ENCODE results near the gene PRM3. TPM values are rescaled to one million over a fixed set of nuclear protein-coding genes. Genes with fewer than 3 reads are reported as not detected.
A peak's percentile ranks its signal among the peaks of the same experiment; 100 is the strongest.

PRM3 gene
- total and polyA plus RNA-seq, 2 donors (not counting 1 experiment from before 2014, with no cell fraction given) = not detected

- peak; percentile 88 for DNase-seq
- peaks cover 73 to 91% of the 10 kb centered on the region in 2 donors for H3K4me1 ChIP-seq (ENCODE audit: control insufficient read depth in 2 of 2, insufficient read depth in 2 of 2, low read length in 2 of 2)
- peak overlapping the region; percentile 73 for H3K4me2 ChIP-seq (replicated peaks; ENCODE audit: low read depth, low read length, poor library complexity, severe bottlenecking)
- H2AFZ ChIP-seq (ENCODE audit: insufficient read depth, low read depth, low read length, poor library complexity, severe bottlenecking) = no peak overlapping the region
- no peaks in the 10 kb centered on the region for H3K36me3 ChIP-seq (replicated peaks in 1 of 2; ENCODE audit: control extremely low read depth in 1 of 2, control insufficient read depth in 1 of 2, extremely low read depth in 1 of 2, insufficient read depth in 2 of 2, low read length in 1 of 2)
- H3K4me1 Mint-ChIP-seq = peaks cover 79% of the 10 kb centered on the region
- no peaks in the 10 kb centered on the region for H3K79me2 ChIP-seq (ENCODE audit: control insufficient read depth, insufficient read depth, low read length)
- H3K4me3 ChIP-seq (ENCODE audit: control extremely low read depth in 1 of 5, extremely low read depth in 1 of 5, insufficient read depth in 1 of 5, low read depth in 2 of 5, low read length in 4 of 5) = peak overlapping the region in 2 of 5 experiments; percentile 16 to 43
- H4K20me1 ChIP-seq (ENCODE audit: control insufficient read depth, insufficient read depth, low read length, poor library complexity, severe bottlenecking) = no peaks in the 10 kb centered on the region
- WGBS (ENCODE audit: insufficient coverage) = 67% methylated on average over 3 of the region's 10 CpGs
- H3K27ac Mint-ChIP-seq = peak overlapping the region; percentile 100
- TF ChIP-seq CTCF (IDR thresholded peaks at IDR 0.05) (no peak), EZH2 (IDR thresholded peaks at IDR 0.05; ENCODE audit: borderline replicate concordance, insufficient read depth, low read depth, low read length, poor library complexity, severe bottlenecking) (no peak)
- peak overlapping the region; percentile 80 for H3K4me3 Mint-ChIP-seq
- no peaks in the 10 kb centered on the region for H3K27me3 ChIP-seq (replicated peaks in 1 of 4; ENCODE audit: control extremely low read depth in 1 of 4, control insufficient read depth in 3 of 4, insufficient read depth in 4 of 4, low read length in 3 of 4)
- no peaks in the 10 kb centered on the region for H3K9me3 Mint-ChIP-seq (ENCODE audit: insufficient read depth)
- H3K27ac ChIP-seq (ENCODE audit: low read length in 2 of 2) = peak overlapping the region; percentile 91 to 96
- H3K9me3 ChIP-seq (ENCODE audit: control extremely low read depth in 1 of 3, control insufficient read depth in 2 of 3, insufficient read depth in 1 of 3, low read length in 2 of 3) = peaks cover 0 to 24% (median 7%) of the 10 kb centered on the region in 3 donors
- POLR2A ChIA-PET = interaction anchor here (1.0 to 6.8 kb wide), 9 partner anchors 13 to 346 kb away, joined by 3 to 118 read pairs (median 9); partner anchors contain the start of gene SOCS1
- H3K27me3 Mint-ChIP-seq = no peaks in the 10 kb centered on the region
- intact Hi-C loops (cut with micrococcal nuclease) = loop anchor here (1.0 to 5.0 kb wide), 8 partner anchors 14 to 371 kb away; partner anchors contain the start of genes RMI2 and SOCS1
- ATAC-seq (ENCODE audit: low read depth) = peak; percentile 44
- peak overlapping the region; percentile 44 for H3K9ac ChIP-seq (ENCODE audit: low read length)
- CTCF ChIA-PET = interaction anchor here (0.6 to 6.9 kb wide), 13 partner anchors 13 to 347 kb away, joined by 3 to 136 read pairs (median 3); partner anchors contain the start of gene SOCS1
These were observed 37.6 kb upstream of the PRM3 start for GRCh38 chr16:11310997-11311561.

GRCh38 chr16:11310634-11310977 is 37.2 kb upstream of the PRM3 start:
- Histone ChIP-seq H4K20me1 (ENCODE audit: control insufficient read depth, insufficient read depth, low read length, poor library complexity, severe bottlenecking) (no peaks in the 10 kb centered on the region), H3K79me2 (ENCODE audit: control insufficient read depth, insufficient read depth, low read length) (no peaks in the 10 kb centered on the region), H3K36me3 (replicated peaks in 1 of 2; ENCODE audit: control extremely low read depth in 1 of 2, control insufficient read depth in 1 of 2, extremely low read depth in 1 of 2, insufficient read depth in 2 of 2, low read length in 1 of 2) (no peaks in the 10 kb centered on the region), H3K9me3 (ENCODE audit: control extremely low read depth in 1 of 3, control insufficient read depth in 2 of 3, insufficient read depth in 1 of 3, low read length in 2 of 3) (peaks cover 0 to 24% (median 7%) of the 10 kb centered on the region in 3 donors), H3K27me3 (replicated peaks in 1 of 4; ENCODE audit: control extremely low read depth in 1 of 4, control insufficient read depth in 3 of 4, insufficient read depth in 4 of 4, low read length in 3 of 4) (no peaks in the 10 kb centered on the region), H3K9ac (ENCODE audit: low read length) (peak overlapping the region; percentile 44), H3K4me2 (replicated peaks; ENCODE audit: low read depth, low read length, poor library complexity, severe bottlenecking) (peak overlapping the region; percentile 73), H3K4me3 (ENCODE audit: control extremely low read depth in 1 of 5, extremely low read depth in 1 of 5, insufficient read depth in 1 of 5, low read depth in 2 of 5, low read length in 4 of 5) (peak overlapping the region in 2 of 5 experiments; percentile 2 to 43), H3K27ac (ENCODE audit: low read length in 2 of 2) (peak overlapping the region; percentile 91 to 96), H3K4me1 (ENCODE audit: control insufficient read depth in 2 of 2, insufficient read depth in 2 of 2, low read length in 2 of 2) (peaks cover 73 to 96% of the 10 kb centered on the region in 2 donors), H2AFZ (ENCODE audit: insufficient read depth, low read depth, low read length, poor library complexity, severe bottlenecking) (no peak overlapping the region)
- Mint-ChIP-seq H3K4me1 (peaks cover 79% of the 10 kb centered on the region), H3K27ac (peak overlapping the region; percentile 100), H3K9me3 (ENCODE audit: insufficient read depth) (no peaks in the 10 kb centered on the region), H3K4me3 (peak overlapping the region; percentile 80), H3K27me3 (no peaks in the 10 kb centered on the region)
- CTCF ChIA-PET = interaction anchor here (0.5 to 6.9 kb wide), 11 partner anchors 12 to 372 kb away, joined by 3 to 136 read pairs (median 3); partner anchors contain the start of gene SOCS1
- intact Hi-C loops (cut with micrococcal nuclease) = loop anchor here (2.0 to 5.0 kb wide), 4 partner anchors 34 to 372 kb away; partner anchors contain the start of gene RMI2
- no peak for ATAC-seq (ENCODE audit: low read depth)
- DNase-seq = no peak
- WGBS (ENCODE audit: insufficient coverage) = no CpG with 5 or more reads among the region's 3 CpGs
- POLR2A ChIA-PET = interaction anchor here (1.0 to 6.8 kb wide), 10 partner anchors 12 to 345 kb away, joined by 3 to 118 read pairs (median 8); partner anchors contain the start of gene SOCS1
- TF ChIP-seq EZH2 (IDR thresholded peaks at IDR 0.05; ENCODE audit: borderline replicate concordance, insufficient read depth, low read depth, low read length, poor library complexity, severe bottlenecking) (no peak), CTCF (IDR thresholded peaks at IDR 0.05) (no peak)

Data from B cell (primary cell).